Activated naive CD4-positive, alpha-beta T cell treated with anti-CD3 and anti-CD28 coated beads for 36 hours (primary cell): Measurements from ENCODE around the gene HDAC8. TPM values are rescaled to one million over a fixed set of nuclear protein-coding genes. Genes with fewer than 3 reads are reported as not detected.

Experiments used
- total RNA-seq, 2 experiments: library from RNA; stranded (reverse); gene quantifications; one replicate each; pipeline ENCODE4 v1.2.3, GENCODE V29; 2021

HDAC8 gene
- total RNA-seq, 2 experiments from 2014 or later: 14.8 to 16.8 TPM

Other genes starting within 250 kb of the HDAC8 start
- gene PHKA1, start 141.5 kb upstream of the HDAC8 start, total RNA-seq: 1 to 10 TPM; 5.8 to 6.5 TPM
- not detected for gene DMRTC1B, start 204.0 kb upstream of the HDAC8 start, total RNA-seq
- not detected for gene FAM236B, start 209.8 kb upstream of the HDAC8 start, total RNA-seq
- not detected for gene FAM236D, start 235.4 kb upstream of the HDAC8 start, total RNA-seq